ENCODE data around the gene RACGAP1. TPM values are rescaled to one million over a fixed set of nuclear protein-coding genes. Genes with fewer than 3 reads are reported as not detected.

The RACGAP1 gene
- total and polyA plus RNA-seq, 2 experiments from 2014 or later, result 19.0 to 52.8 TPM

- Histone ChIP-seq H3K27me3 (ENCODE audit: insufficient read depth) (peaks cover 50% of the 10 kb centered on the region), H2AFZ (no peak overlapping the region), H3K4me1 (ENCODE audit: insufficient read depth) (peaks cover 3% of the 10 kb centered on the region; the same call in 1 of the 2 replicates), H3F3A (replicated peaks; ENCODE audit: low read depth) (no peaks in the 10 kb centered on the region; the same call in 1 of the 2 replicates), H3K27ac (ENCODE audit: low read depth) (no peak overlapping the region), H3K4me3 (no peak overlapping the region), H3K9me2 (ENCODE audit: insufficient read depth) (no peaks in the 10 kb centered on the region), H3K79me2 (replicated peaks; ENCODE audit: insufficient read depth) (no peaks in the 10 kb centered on the region), H3K4me2 (no peak overlapping the region), H3K36me3 (ENCODE audit: insufficient read depth) (no peaks in the 10 kb centered on the region), H4K20me1 (replicated peaks; ENCODE audit: insufficient read depth) (no peaks in the 10 kb centered on the region)
- ATAC-seq (no peak), DNase-seq (ENCODE audit: low spot score) (no peak)
- Mint-ChIP-seq H3K36me3 (ENCODE audit: low read depth) (no peaks in the 10 kb centered on the region; the same call in 2 of the 3 replicates), H3K27ac (no peak overlapping the region), H3K27me3 (ENCODE audit: insufficient read depth, low read depth, poor library complexity) (peaks cover 25% of the 10 kb centered on the region), H3K9me3 (no peaks in the 10 kb centered on the region), H3K4me1 (peaks cover 12% of the 10 kb centered on the region), H3K4me3 (no peak overlapping the region)
- no peak for TF ChIP-seq ZNF114 (CRISPR knock-in tag; IDR thresholded peaks at IDR 0.05)
- no peak for TF ChIP-seq ZNF331 (CRISPR knock-in tag; IDR thresholded peaks at IDR 0.05; ENCODE audit: low read depth)
- TF ChIP-seq ETS1 (IDR thresholded peaks at IDR 0.05), result no peak
- TF ChIP-seq REST (IDR thresholded peaks at IDR 0.05; ENCODE audit: unreplicated experiment), result no peak
- TF ChIP-seq EZH2phosphoT487 (IDR thresholded peaks at IDR 0.05; ENCODE audit: unreplicated experiment), result no peak
- no peak for TF ChIP-seq CTCF (conservative IDR thresholded peaks at IDR 0.05; ENCODE audit: low read depth in 2 of 2)
- no peak for TF ChIP-seq EZH2 (IDR thresholded peaks at IDR 0.05; ENCODE audit: low read depth, unreplicated experiment)
Observed at GRCh38 chr12:50061946-50062686, 36.8 kb upstream of the RACGAP1 start.

GRCh38 chr12:50061171-50061570 lies 35.9 kb upstream of the RACGAP1 start:
- Mint-ChIP-seq H3K4me1 (peaks cover 22% of the 10 kb centered on the region), H3K27ac (no peak overlapping the region), H3K9me3 (no peaks in the 10 kb centered on the region; the same call in 2 of the 3 replicates), H3K27me3 (ENCODE audit: insufficient read depth, low read depth, poor library complexity) (peaks cover 34% of the 10 kb centered on the region), H3K36me3 (ENCODE audit: low read depth) (no peaks in the 10 kb centered on the region; the same call in 2 of the 3 replicates), H3K4me3 (no peak overlapping the region)
- Histone ChIP-seq H3K36me3 (ENCODE audit: insufficient read depth) (no peaks in the 10 kb centered on the region), H3K9me2 (ENCODE audit: insufficient read depth) (no peaks in the 10 kb centered on the region), H3K27ac (ENCODE audit: low read depth) (no peak overlapping the region), H3K79me2 (replicated peaks; ENCODE audit: insufficient read depth) (no peaks in the 10 kb centered on the region), H3K4me3 (no peak overlapping the region), H3K4me1 (ENCODE audit: insufficient read depth) (peaks cover 8% of the 10 kb centered on the region), H3K4me2 (no peak overlapping the region), H3F3A (replicated peaks; ENCODE audit: low read depth) (peaks cover 8% of the 10 kb centered on the region), H3K27me3 (ENCODE audit: insufficient read depth) (peaks cover 60% of the 10 kb centered on the region), H4K20me1 (replicated peaks; ENCODE audit: insufficient read depth) (no peaks in the 10 kb centered on the region), H2AFZ (no peak overlapping the region)
- ATAC-seq (no peak), DNase-seq (ENCODE audit: low spot score) (no peak)
- no peak for TF ChIP-seq CTCF (conservative IDR thresholded peaks at IDR 0.05; ENCODE audit: low read depth in 2 of 2)
- TF ChIP-seq STAT1 (IDR thresholded peaks at IDR 0.05; ENCODE audit: unreplicated experiment), result no peak

Measured in GM23338 (cell line).